ENCODE measurements around the gene CAMK2B. TPM values are rescaled to one million over a fixed set of nuclear protein-coding genes. Genes with fewer than 3 reads are reported as not detected.
A peak's percentile ranks its signal among the peaks of the same experiment; 100 is the strongest.

CAMK2B gene
- total RNA-seq, 1 donor from 2014 or later, result 0.17 TPM

GRCh38 chr7:44251881-44252280 lies 73.5 kb downstream of the CAMK2B start:
- DNase-seq, result no peak

GRCh38 chr7:44251269-44251668 lies 74.1 kb downstream of the CAMK2B start:
- DNase-seq, result no peak

GRCh38 chr7:44249639-44250234 lies 75.7 kb downstream of the CAMK2B start:
- DNase-seq, result no peak

GRCh38 chr7:44247868-44248651 lies 77.3 kb downstream of the CAMK2B start:
- DNase-seq, result no peak

- DNase-seq, result no peak
These were observed 78.8 kb downstream of the CAMK2B start for GRCh38 chr7:44246396-44247113.

- peak; percentile 61 for DNase-seq
These were observed 81.1 kb downstream of the CAMK2B start for GRCh38 chr7:44244282-44244681.

- DNase-seq, result no peak
These were observed 83.3 kb downstream of the CAMK2B start for GRCh38 chr7:44242091-44242490.

GRCh38 chr7:44240983-44241510 lies 84.3 kb downstream of the CAMK2B start:
- peak; percentile 85 for DNase-seq

- no peak for DNase-seq
These were observed 85.0 kb downstream of the CAMK2B start for GRCh38 chr7:44240376-44240775.

GRCh38 chr7:44239361-44239760 lies 86.0 kb downstream of the CAMK2B start:
- no peak for DNase-seq

- no peak for DNase-seq
These were observed 87.2 kb downstream of the CAMK2B start for GRCh38 chr7:44238116-44238695.

GRCh38 chr7:44237696-44238095 lies 87.7 kb downstream of the CAMK2B start:
- no peak for DNase-seq

- DNase-seq, result peak; percentile 11
These were observed 89.1 kb downstream of the CAMK2B start for GRCh38 chr7:44236333-44236728.

GRCh38 chr7:44235582-44236332 lies 89.6 kb downstream of the CAMK2B start:
- peak; percentile 23 for DNase-seq

GRCh38 chr7:44235066-44235465 lies 90.3 kb downstream of the CAMK2B start:
- no peak for DNase-seq

- DNase-seq, result no peak
These were observed 92.3 kb downstream of the CAMK2B start for GRCh38 chr7:44232901-44233715.

- no peak for DNase-seq
These were observed 93.0 kb downstream of the CAMK2B start for GRCh38 chr7:44232396-44232795.

GRCh38 chr7:44231088-44231487 lies 94.3 kb downstream of the CAMK2B start:
- DNase-seq, result no peak

- no peak for DNase-seq
These were observed 95.1 kb downstream of the CAMK2B start for GRCh38 chr7:44230286-44230685.

- no peak for DNase-seq
These were observed 95.8 kb downstream of the CAMK2B start for GRCh38 chr7:44229546-44230105.
